ENCODE data around the gene PALLD.

DNA sequence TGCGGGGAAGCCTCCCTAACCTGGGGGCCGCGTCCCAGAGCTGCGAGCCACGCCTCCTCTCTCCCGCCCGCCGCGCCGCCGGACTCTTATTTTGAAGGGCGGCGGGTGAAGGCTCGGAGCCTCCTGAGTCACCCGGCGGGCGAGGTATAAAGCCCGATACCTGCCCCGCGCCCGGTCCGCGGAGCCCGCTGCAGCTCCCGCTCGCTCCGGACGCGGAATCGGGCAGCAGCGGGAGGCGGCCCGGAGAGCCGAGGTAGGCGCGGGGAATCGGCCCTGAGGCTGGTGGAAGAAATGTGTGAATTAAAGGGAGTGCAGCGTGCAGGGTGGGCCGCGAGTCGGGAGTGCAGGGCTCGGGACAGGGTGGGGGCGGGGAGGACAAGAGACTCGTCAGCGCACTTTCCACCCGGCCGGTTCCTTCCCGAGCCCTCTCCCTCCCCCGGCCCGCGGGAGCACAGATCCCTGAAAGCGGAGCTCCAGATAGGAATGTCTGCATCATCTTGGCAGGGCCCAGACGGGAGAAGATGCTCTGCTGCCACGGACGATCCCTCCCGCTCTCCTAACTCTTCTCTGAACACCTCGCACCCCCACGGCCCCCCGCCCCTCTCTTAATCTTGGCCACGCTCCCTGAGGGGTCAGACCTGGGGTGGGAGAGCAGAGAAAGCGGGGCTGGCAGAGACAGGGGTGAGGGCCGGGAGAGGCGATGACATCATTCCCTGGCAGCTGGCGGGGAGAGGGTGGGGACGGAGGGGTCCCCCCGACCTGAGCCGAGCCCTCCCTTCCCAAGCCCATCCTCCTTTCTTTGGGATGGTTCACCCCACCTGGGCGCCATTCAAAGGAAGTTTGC lies 335.3 kb downstream of the PALLD start:
- TF ChIP-seq JUND (IDR thresholded peaks at IDR 0.05) = peak; percentile 51
- TF ChIP-seq POLR2A (IDR thresholded peaks at IDR 0.05; ENCODE audit: borderline replicate concordance, extremely low read depth, insufficient read depth, insufficient read length) = peak; percentile 90
- TF ChIP-seq, protein P1, sequence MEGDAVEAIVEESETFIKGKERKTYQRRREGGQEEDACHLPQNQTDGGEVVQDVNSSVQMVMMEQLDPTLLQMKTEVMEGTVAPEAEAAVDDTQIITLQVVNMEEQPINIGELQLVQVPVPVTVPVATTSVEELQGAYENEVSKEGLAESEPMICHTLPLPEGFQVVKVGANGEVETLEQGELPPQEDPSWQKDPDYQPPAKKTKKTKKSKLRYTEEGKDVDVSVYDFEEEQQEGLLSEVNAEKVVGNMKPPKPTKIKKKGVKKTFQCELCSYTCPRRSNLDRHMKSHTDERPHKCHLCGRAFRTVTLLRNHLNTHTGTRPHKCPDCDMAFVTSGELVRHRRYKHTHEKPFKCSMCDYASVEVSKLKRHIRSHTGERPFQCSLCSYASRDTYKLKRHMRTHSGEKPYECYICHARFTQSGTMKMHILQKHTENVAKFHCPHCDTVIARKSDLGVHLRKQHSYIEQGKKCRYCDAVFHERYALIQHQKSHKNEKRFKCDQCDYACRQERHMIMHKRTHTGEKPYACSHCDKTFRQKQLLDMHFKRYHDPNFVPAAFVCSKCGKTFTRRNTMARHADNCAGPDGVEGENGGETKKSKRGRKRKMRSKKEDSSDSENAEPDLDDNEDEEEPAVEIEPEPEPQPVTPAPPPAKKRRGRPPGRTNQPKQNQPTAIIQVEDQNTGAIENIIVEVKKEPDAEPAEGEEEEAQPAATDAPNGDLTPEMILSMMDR (IDR thresholded peaks at IDR 0.05 in 2 of 3, conservative IDR thresholded peaks at IDR 0.05 in 1 of 3; ENCODE audit: borderline replicate concordance in 1 of 3, insufficient read depth in 1 of 3, low read depth in 2 of 3, low read length in 2 of 3) = no peak
- TF ChIP-seq, protein P2, sequence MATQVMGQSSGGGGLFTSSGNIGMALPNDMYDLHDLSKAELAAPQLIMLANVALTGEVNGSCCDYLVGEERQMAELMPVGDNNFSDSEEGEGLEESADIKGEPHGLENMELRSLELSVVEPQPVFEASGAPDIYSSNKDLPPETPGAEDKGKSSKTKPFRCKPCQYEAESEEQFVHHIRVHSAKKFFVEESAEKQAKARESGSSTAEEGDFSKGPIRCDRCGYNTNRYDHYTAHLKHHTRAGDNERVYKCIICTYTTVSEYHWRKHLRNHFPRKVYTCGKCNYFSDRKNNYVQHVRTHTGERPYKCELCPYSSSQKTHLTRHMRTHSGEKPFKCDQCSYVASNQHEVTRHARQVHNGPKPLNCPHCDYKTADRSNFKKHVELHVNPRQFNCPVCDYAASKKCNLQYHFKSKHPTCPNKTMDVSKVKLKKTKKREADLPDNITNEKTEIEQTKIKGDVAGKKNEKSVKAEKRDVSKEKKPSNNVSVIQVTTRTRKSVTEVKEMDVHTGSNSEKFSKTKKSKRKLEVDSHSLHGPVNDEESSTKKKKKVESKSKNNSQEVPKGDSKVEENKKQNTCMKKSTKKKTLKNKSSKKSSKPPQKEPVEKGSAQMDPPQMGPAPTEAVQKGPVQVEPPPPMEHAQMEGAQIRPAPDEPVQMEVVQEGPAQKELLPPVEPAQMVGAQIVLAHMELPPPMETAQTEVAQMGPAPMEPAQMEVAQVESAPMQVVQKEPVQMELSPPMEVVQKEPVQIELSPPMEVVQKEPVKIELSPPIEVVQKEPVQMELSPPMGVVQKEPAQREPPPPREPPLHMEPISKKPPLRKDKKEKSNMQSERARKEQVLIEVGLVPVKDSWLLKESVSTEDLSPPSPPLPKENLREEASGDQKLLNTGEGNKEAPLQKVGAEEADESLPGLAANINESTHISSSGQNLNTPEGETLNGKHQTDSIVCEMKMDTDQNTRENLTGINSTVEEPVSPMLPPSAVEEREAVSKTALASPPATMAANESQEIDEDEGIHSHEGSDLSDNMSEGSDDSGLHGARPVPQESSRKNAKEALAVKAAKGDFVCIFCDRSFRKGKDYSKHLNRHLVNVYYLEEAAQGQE (IDR thresholded peaks at IDR 0.05; ENCODE audit: low read depth) = no peak
- TF ChIP-seq YY1 (IDR thresholded peaks at IDR 0.05; ENCODE audit: extremely low read depth, insufficient replicate concordance, low read depth, low read length) = no peak
- peak; percentile 62; the same call in 1 of the 2 replicates for TF ChIP-seq FOSL1 (IDR thresholded peaks at IDR 0.05; ENCODE audit: low read depth)
- TF ChIP-seq CBX3 (IDR thresholded peaks at IDR 0.05; ENCODE audit: low read depth) = 0 out of 2 replicates have a peak, but pooled peaks have one; percentile 59
- peak; percentile 90 for TF ChIP-seq POLR2AphosphoS5 (IDR thresholded peaks at IDR 0.05; ENCODE audit: low read depth, low read length)
- no peak for TF ChIP-seq ZNF274 (IDR thresholded peaks at IDR 0.05; ENCODE audit: low read depth, low read length)
- no peak for TF ChIP-seq EZH2 (IDR thresholded peaks at IDR 0.05)
- TF ChIP-seq TCF7L2 (IDR thresholded peaks at IDR 0.05; ENCODE audit: borderline replicate concordance, extremely low read depth, insufficient read depth, insufficient read length) = peak; percentile 58
